ENCODE data around the gene NOP56. TPM values are rescaled to one million over a fixed set of nuclear protein-coding genes. Genes with fewer than 3 reads are reported as not detected.
"Not testable (repeated sequence)": the region's sequence is repeated elsewhere in the genome, so short reads cannot be mapped to it uniquely, and the experiment has no call there.

Gene NOP56
- total RNA-seq, 4 donors from 2014 or later: 44.8 to 108 (median 54.6) TPM

DNA sequence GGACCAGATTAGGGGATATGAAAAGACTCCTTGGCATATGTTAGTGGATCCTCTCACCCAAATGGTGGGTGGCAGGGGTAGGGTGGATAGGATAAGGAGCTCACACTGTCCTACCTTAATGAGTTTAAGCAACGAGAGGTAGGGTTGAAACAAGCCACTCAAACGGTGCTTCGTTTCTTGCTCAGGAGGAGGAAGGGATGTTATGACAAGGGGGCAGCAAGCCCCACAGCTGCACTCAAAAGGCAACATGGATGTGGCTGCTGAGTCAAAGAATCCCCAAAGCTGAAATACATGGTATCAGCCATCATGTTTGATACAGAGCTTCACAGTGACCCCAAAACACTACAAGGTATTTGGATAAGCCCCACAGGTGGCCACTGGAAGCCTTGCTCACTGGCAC lies 20.0 kb downstream of the NOP56 start:
- Histone ChIP-seq H3K4me1 (no peaks in the 10 kb centered on the region), H3K27ac (no peak overlapping the region), H3K4me3 (no peak overlapping the region), H3K9me3 (no peaks in the 10 kb centered on the region), H3K27me3 (no peaks in the 10 kb centered on the region), H3K36me3 (no peaks in the 10 kb centered on the region)
- 44 to 78% methylated on average over 3 of the region's 3 CpGs for WGBS, 2 donors (ENCODE audit: low coverage in 1 of 2)
- no peak for TF ChIP-seq CTCF (IDR thresholded peaks at IDR 0.05)
- no peak for TF ChIP-seq POLR2A (IDR thresholded peaks at IDR 0.05)
- TF ChIP-seq POLR2AphosphoS5 (IDR thresholded peaks at IDR 0.05): no peak
- ATAC-seq: no peak

- Histone ChIP-seq H3K27ac (no peak overlapping the region), H3K9me3 (no peaks in the 10 kb centered on the region), H3K4me3 (no peak overlapping the region), H3K36me3 (no peaks in the 10 kb centered on the region), H3K4me1 (no peaks in the 10 kb centered on the region), H3K27me3 (no peaks in the 10 kb centered on the region)
- no peak for ATAC-seq
- WGBS, 2 donors (ENCODE audit: low coverage in 1 of 2): 70 to 89% methylated on average over 2 to 3 of the region's 4 CpGs
- TF ChIP-seq POLR2A (IDR thresholded peaks at IDR 0.05) (no peak), CTCF (IDR thresholded peaks at IDR 0.05) (no peak), POLR2AphosphoS5 (IDR thresholded peaks at IDR 0.05) (no peak), EP300 (IDR thresholded peaks at IDR 0.05) (no peak)
Measured at GRCh38 chr20:2673453-2673852, 21.0 kb downstream of the NOP56 start.

DNA sequence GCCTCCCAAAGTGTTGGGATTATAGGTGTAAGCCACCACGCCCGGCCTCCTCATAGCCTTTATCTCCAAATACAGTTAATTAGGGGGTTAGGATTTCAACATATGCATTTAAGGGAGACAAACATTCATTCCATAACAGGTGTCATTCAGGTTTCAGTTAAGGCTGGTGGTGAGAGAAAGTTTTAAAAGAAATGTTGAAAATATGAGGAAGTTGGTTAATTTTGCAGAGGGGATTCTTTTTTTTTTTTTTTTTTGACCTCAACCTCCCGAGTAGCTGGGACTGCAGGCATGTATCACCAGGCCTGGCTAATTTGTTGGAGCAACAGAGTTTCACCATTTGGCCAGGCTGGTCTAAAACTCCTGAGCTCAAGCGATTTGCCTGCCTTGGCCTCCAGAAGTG lies 27.6 kb downstream of the NOP56 start:
- Histone ChIP-seq H3K27me3 (no peaks in the 10 kb centered on the region), H3K27ac (no peak overlapping the region), H3K36me3 (no peaks in the 10 kb centered on the region), H3K9me3 (no peaks in the 10 kb centered on the region), H3K4me3 (no peak overlapping the region), H3K4me1 (no peaks in the 10 kb centered on the region)
- TF ChIP-seq CTCF (IDR thresholded peaks at IDR 0.05): no peak
- no peak for TF ChIP-seq POLR2A (IDR thresholded peaks at IDR 0.05)
- no peak for TF ChIP-seq EP300 (IDR thresholded peaks at IDR 0.05)
- TF ChIP-seq POLR2AphosphoS5 (IDR thresholded peaks at IDR 0.05): no peak
- ATAC-seq: no peak
- WGBS, 2 donors (ENCODE audit: low coverage in 1 of 2): 72 to 79% methylated on average over 4 of the region's 4 CpGs

GRCh38 chr20:2682040-2682439 lies 29.6 kb downstream of the NOP56 start:
- 90 to 93% methylated on average over 3 of the region's 3 CpGs for WGBS, 2 donors (ENCODE audit: low coverage in 1 of 2)
- not testable (repeated sequence) for ATAC-seq, H3K27ac ChIP-seq, H3K27me3 ChIP-seq, H3K9me3 ChIP-seq, H3K4me1 ChIP-seq, H3K4me3 ChIP-seq, H3K36me3 ChIP-seq

- not testable (repeated sequence) for ATAC-seq, H3K27ac ChIP-seq, H3K27me3 ChIP-seq, H3K4me3 ChIP-seq, H3K36me3 ChIP-seq, H3K4me1 ChIP-seq, H3K9me3 ChIP-seq
- WGBS, 2 donors (ENCODE audit: low coverage in 1 of 2): 86 to 88% methylated on average over 4 of the region's 4 CpGs
Measured at GRCh38 chr20:2684817-2685216, 32.4 kb downstream of the NOP56 start.

DNA sequence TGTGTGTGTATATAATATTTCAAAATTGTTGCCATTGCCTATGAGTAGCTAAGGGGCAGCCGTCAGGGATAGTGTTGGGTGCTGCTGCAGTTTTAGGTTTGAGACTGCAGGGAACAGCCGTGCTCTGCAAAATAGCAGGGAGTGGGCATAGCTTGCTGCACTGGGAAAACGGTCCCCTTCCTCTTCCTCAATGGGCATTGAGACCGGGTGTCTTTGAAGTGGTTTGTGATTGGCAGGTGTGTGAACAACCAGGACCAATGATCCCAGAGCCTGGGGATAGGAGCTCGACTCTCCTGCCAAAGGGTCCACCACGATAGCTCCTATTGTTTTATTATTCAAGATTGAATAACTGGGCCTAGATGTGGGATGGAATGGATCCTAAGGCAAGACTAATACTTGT lies 35.1 kb downstream of the NOP56 start:
- Histone ChIP-seq H3K9me3 (no peaks in the 10 kb centered on the region), H3K4me1 (peaks cover 0 to 10% (median 0%) of the 10 kb centered on the region in 3 donors), H3K36me3 (no peaks in the 10 kb centered on the region), H3K27ac (no peak overlapping the region), H3K4me3 (no peak overlapping the region), H3K27me3 (peaks cover 3% of the 10 kb centered on the region)
- WGBS, 2 donors (ENCODE audit: low coverage in 1 of 2): 20 to 35% methylated on average over 1 to 5 of the region's 6 CpGs
- ATAC-seq: no peak
- TF ChIP-seq EP300 (IDR thresholded peaks at IDR 0.05) (no peak), POLR2A (IDR thresholded peaks at IDR 0.05) (no peak), POLR2AphosphoS5 (IDR thresholded peaks at IDR 0.05) (no peak), CTCF (IDR thresholded peaks at IDR 0.05) (no peak)
